ENCODE data around the gene HOXA3. TPM values are rescaled to one million over a fixed set of nuclear protein-coding genes. Genes with fewer than 3 reads are reported as not detected.

The HOXA3 gene
- total RNA-seq, result not detected

GRCh38 chr7:27151931-27152815, at the start of gene HOXA3:
Gene HOXA3, minus strand, starts transcription at chr7:27152583. Its CDS starts 41,943 bp downstream, at chr7:27110640.
- DNase-seq (no peak), ATAC-seq (no peak)
- ChIA-PET POLR2A (interaction anchor here (0.8 to 0.9 kb wide), 2 partner anchors 13 to 14 kb away, joined by 3 to 4 read pairs; partner anchors contain the start of gene HOXA9), CTCF (interaction anchor here (1.0 to 6.2 kb wide), 6 partner anchors 10 to 469 kb away, joined by 3 to 63 read pairs (median 4); no protein-coding TSS in a partner anchor)
- Mint-ChIP-seq H3K27ac (no peak within 1 kb of the TSS), H3K36me3 (ENCODE audit: low read depth) (no peaks in the 10 kb centered on the region), H3K9me3 (no peaks in the 10 kb centered on the region), H3K4me1 (ENCODE audit: low read depth) (peaks cover 42% of the 10 kb centered on the region), H3K4me3 (peak within 1 kb of the TSS; percentile 59), H3K27me3 (peaks cover 85% of the 10 kb centered on the region)
- TF ChIP-seq CTCF (IDR thresholded peaks at IDR 0.05), result no peak
- intact Hi-C loops (cut with micrococcal nuclease), result no loop called here

DNA sequence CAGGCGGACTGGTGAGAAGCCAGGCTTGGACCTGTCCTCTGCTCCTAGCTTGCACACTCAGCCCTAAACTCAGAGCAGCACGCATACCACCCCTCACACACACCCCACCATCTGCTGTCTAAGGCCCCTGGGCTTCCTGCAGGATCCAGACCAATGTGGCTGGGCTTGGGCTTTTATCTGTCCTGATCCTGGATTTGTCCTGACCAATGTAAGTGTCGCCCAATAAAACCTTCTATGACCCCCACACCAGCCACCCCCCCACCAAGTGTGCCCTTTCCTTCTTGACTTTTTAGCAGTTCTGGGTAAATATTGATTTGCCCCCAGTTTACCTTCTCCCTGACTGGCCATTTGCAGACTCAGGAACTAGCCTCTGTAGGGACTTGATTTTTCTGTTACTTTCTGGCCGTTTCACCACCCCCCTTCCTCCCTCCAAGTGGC, 49.2 kb upstream of the HOXA3 start:
- Mint-ChIP-seq H3K36me3 (ENCODE audit: low read depth) (no peaks in the 10 kb centered on the region), H3K4me1 (ENCODE audit: low read depth) (peaks cover 37% of the 10 kb centered on the region), H3K9me3 (no peaks in the 10 kb centered on the region), H3K27ac (no peak overlapping the region), H3K4me3 (no peak overlapping the region), H3K27me3 (peaks cover 84% of the 10 kb centered on the region)
- POLR2A ChIA-PET, result interaction anchor here (0.5 kb wide), 1 partner anchor 219 kb away, joined by 3 read pairs; no protein-coding TSS in a partner anchor
- ATAC-seq, result no peak
- no peak for DNase-seq
- TF ChIP-seq CTCF (IDR thresholded peaks at IDR 0.05), result no peak
- intact Hi-C loops (cut with micrococcal nuclease), result loop anchor here (5.0 to 10.0 kb wide), 2 partner anchors 34 to 723 kb away; partner anchors contain the start of gene HOXA9
- CTCF ChIA-PET, result interaction anchor here (2.3 kb wide), 1 partner anchor 9 kb away, joined by 8 read pairs; no protein-coding TSS in a partner anchor

GRCh38 chr7:27200761-27201579, 48.6 kb upstream of the HOXA3 start:
- Mint-ChIP-seq H3K36me3 (ENCODE audit: low read depth) (no peaks in the 10 kb centered on the region), H3K4me1 (ENCODE audit: low read depth) (peaks cover 37% of the 10 kb centered on the region), H3K4me3 (peak overlapping the region; percentile 67), H3K27ac (no peak overlapping the region), H3K27me3 (peaks cover 82% of the 10 kb centered on the region), H3K9me3 (no peaks in the 10 kb centered on the region)
- ChIA-PET CTCF (interaction anchor here (1.0 to 2.8 kb wide), 3 partner anchors 9 to 11 kb away, joined by 3 to 8 read pairs (median 8); no protein-coding TSS in a partner anchor), POLR2A (interaction anchor here (0.5 kb wide), 1 partner anchor 219 kb away, joined by 3 read pairs; no protein-coding TSS in a partner anchor)
- ATAC-seq (no peak), DNase-seq (no peak)
- TF ChIP-seq CTCF (IDR thresholded peaks at IDR 0.05), result no peak
- intact Hi-C loops (cut with micrococcal nuclease), result loop anchor here (5.0 to 10.0 kb wide), 2 partner anchors 34 to 724 kb away; partner anchors contain the start of gene HOXA9

DNA sequence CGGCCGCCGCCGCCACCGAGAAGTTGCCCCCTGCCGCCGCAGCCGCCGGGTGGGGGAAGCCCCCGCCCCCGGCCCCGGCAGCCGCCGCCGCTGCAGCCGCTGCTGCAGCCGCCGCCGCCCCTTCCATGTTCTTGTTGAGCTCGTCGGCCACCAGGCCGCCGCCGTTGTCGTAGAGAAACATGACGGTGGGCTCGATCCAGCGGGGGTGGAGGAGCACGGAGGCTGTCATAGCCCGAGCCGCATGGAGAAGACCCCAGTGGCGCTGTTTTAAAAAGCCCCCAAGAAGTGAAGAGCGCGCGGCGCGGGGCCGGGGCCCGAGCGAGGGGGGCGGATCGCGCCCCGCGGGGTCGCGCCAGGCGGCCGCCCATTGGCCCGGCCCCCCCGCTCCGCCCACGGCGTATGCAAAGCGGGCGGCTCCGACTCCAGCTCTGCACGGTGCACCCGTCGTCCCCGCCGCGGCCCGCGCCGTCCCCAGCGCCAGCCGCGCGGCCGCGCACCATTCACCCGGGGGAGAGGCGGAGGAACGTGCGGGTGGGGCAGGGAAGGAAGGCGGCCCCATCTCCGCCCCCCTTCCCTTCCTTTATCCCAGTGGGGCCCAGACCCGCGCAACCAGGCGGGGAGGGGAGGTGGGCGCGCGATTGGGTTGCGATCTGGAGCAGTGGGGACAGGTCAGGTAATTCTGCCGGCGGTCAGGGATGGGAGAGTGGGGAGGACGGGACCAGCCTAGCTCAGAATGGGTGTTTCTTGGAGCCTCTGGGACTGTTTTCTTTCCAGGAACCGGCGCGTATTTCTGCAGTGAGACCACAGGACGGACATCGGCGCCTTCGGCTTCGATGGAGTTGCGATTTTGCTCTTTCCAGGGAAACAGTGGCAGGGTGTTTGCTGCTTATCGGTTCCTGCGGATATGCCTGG, 47.7 kb upstream of the HOXA3 start, which contains the start of gene HOXA13:
HOXA13 (minus strand) TSS at position 243 of the 912 bp plus-strand sequence; CDS start at position 229, 14 bp downstream.
- H3K27ac Mint-ChIP-seq, result no peak within 1 kb of the TSS
- ChIA-PET POLR2A (interaction anchor here (1.4 kb wide), 1 partner anchor 15 kb away, joined by 5 read pairs; the partner anchor contains the start of gene HOXA11), CTCF (interaction anchor here (1.0 to 2.8 kb wide), 3 partner anchors 10 to 12 kb away, joined by 3 to 8 read pairs (median 4); no protein-coding TSS in a partner anchor)
- peak; percentile 69 for ATAC-seq
- TF ChIP-seq CTCF (IDR thresholded peaks at IDR 0.05), result no peak
- no peaks in the 10 kb centered on the region for H3K9me3 Mint-ChIP-seq
- H3K36me3 Mint-ChIP-seq (ENCODE audit: low read depth), result no peaks in the 10 kb centered on the region
- peak within 1 kb of the TSS; percentile 67 for H3K4me3 Mint-ChIP-seq
- peaks cover 31% of the 10 kb centered on the region for H3K4me1 Mint-ChIP-seq (ENCODE audit: low read depth)
- DNase-seq, result peak; percentile 34
- H3K27me3 Mint-ChIP-seq, result peaks cover 80% of the 10 kb centered on the region
- intact Hi-C loops (cut with micrococcal nuclease), result loop anchor here (5.0 to 10.0 kb wide), 5 partner anchors 33 to 725 kb away; partner anchors contain the start of genes HOXA7 and HOXA9
